ENCODE results near the gene EPC1.

DNA sequence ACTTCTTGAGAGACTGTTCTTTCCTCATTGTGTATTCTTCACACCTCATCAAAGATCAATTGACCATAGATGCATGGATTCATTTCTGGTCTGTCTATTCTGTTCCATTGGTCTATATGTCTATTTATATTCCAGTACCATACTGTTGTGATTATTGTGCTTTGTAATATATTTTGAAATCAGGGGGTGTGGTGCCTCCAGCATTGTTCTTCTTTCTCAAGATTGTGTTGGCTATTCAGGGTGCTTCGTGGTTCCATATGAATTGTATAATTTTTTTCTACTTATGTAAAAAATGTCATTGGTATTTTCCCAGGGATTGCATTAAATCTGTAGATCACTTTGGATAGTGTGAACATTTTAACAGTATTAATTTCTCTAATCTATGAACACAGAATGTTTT is 106.5 kb downstream of the EPC1 start:
- TF ChIP-seq, protein P1, sequence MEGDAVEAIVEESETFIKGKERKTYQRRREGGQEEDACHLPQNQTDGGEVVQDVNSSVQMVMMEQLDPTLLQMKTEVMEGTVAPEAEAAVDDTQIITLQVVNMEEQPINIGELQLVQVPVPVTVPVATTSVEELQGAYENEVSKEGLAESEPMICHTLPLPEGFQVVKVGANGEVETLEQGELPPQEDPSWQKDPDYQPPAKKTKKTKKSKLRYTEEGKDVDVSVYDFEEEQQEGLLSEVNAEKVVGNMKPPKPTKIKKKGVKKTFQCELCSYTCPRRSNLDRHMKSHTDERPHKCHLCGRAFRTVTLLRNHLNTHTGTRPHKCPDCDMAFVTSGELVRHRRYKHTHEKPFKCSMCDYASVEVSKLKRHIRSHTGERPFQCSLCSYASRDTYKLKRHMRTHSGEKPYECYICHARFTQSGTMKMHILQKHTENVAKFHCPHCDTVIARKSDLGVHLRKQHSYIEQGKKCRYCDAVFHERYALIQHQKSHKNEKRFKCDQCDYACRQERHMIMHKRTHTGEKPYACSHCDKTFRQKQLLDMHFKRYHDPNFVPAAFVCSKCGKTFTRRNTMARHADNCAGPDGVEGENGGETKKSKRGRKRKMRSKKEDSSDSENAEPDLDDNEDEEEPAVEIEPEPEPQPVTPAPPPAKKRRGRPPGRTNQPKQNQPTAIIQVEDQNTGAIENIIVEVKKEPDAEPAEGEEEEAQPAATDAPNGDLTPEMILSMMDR (IDR thresholded peaks at IDR 0.05): no peak
- TF ChIP-seq POLR2A (IDR thresholded peaks at IDR 0.05): no peak

All from ovary (tissue), 3 donors.